IMR-90 (cell line): ENCODE data around the gene JMJD1C. TPM values are rescaled to one million over a fixed set of nuclear protein-coding genes. Genes with fewer than 3 reads are reported as not detected.
A peak's percentile ranks its signal among the peaks of the same experiment; 100 is the strongest.

Source experiments
- ATAC-seq: fragments of 200-7000 bp; cut with Tn5 transposase; 2 replicates; pipeline ENCODE4 v1.9.1; 2020; ENCODE audit warnings: low read depth, mild to moderate bottlenecking, moderate library complexity
- BruUV-seq: library from RNA; stranded (reverse); fragments of 400-500 nt; replicated peaks from 2 replicates; lab custom pipeline; 2021; lab: Mats Ljungman, UMichigan
- CTCF ChIA-PET: fragments of 300-600 bp; formaldehyde crosslinking; extraction: SDS; loops from one replicate; lab custom pipeline; 2021; ENCODE audit warnings: antibody characterized with exemption; lab: Yijun Ruan, JAX
- POLR2A ChIA-PET: fragments of 300-600 bp; sonication (Branson Sonifier 250); formaldehyde crosslinking; loops from one replicate; lab custom pipeline; 2022; ENCODE audit warnings: antibody characterized with exemption; ENCODE audit not compliant: unreplicated experiment; lab: Charles Lee
- DNase-seq: peaks from one replicate; pipeline ENCODE4 v3.0.0; 2013
- H2AFZ ChIP-seq: replicated peaks from 2 replicates; pipeline ENCODE3; 2013; ENCODE audit warnings: low read length, mild to moderate bottlenecking; ENCODE audit not compliant: poor library complexity
- H2AK5ac ChIP-seq: 2 replicates; pipeline ENCODE4 v1.6.1; 2013; ENCODE audit warnings: low read depth, low read length, inconsistent platforms
- H2AK9ac ChIP-seq: replicated peaks from 2 replicates; pipeline ENCODE3; 2013; ENCODE audit warnings: mild to moderate bottlenecking, low read depth, low read length, moderate library complexity; ENCODE audit not compliant: poor library complexity
- H2BK120ac ChIP-seq: 2 replicates; pipeline ENCODE4 v1.6.1; 2013; ENCODE audit warnings: low read depth, low read length, inconsistent platforms
- H2BK15ac ChIP-seq: 3 replicates; pipeline ENCODE4 v1.6.1; 2013; ENCODE audit warnings: low read depth, low read length, inconsistent platforms
- H2BK20ac ChIP-seq: 2 replicates; pipeline ENCODE4 v1.6.1; 2013; ENCODE audit warnings: low read depth, mild to moderate bottlenecking, inconsistent platforms, low read length, moderate library complexity
- H2BK5ac ChIP-seq: 2 replicates; pipeline ENCODE4 v1.6.1; 2013; ENCODE audit warnings: mild to moderate bottlenecking, low read depth, low read length, inconsistent platforms; ENCODE audit not compliant: poor library complexity, severe bottlenecking
- H3K14ac ChIP-seq: replicated peaks from 2 replicates; pipeline ENCODE4 v1.6.1; 2013; ENCODE audit warnings: low read depth, low read length, inconsistent platforms
- H3K18ac ChIP-seq: 2 replicates; pipeline ENCODE4 v1.6.1; 2013; ENCODE audit warnings: low read depth, low read length, control low read depth
- H3K23ac ChIP-seq: 2 replicates; pipeline ENCODE4 v1.6.1; 2013; ENCODE audit warnings: low read depth, low read length, inconsistent platforms
- H3K27ac ChIP-seq: 2 replicates; pipeline ENCODE4 v1.5.1; 2013; ENCODE audit warnings: mild to moderate bottlenecking, control low read depth, low read length; ENCODE audit not compliant: insufficient read depth
- H3K27me3 ChIP-seq: 2 replicates; pipeline ENCODE4 v1.6.1; 2013; ENCODE audit warnings: low read length; ENCODE audit not compliant: control insufficient read depth, insufficient read depth
- H3K36me3 ChIP-seq: 2 replicates; pipeline ENCODE4 v1.6.1; 2013; ENCODE audit warnings: low read length, mixed read lengths; ENCODE audit not compliant: control insufficient read depth, insufficient read depth
- H3K4ac ChIP-seq: 2 replicates; pipeline ENCODE4 v1.6.1; 2013; ENCODE audit warnings: low read depth, low read length, inconsistent platforms
- H3K4me1 ChIP-seq: 2 replicates; pipeline ENCODE4 v1.6.1; 2013; ENCODE audit warnings: low read length, mixed read lengths; ENCODE audit not compliant: control insufficient read depth, insufficient read depth
- H3K4me2 ChIP-seq: 2 replicates; pipeline ENCODE4 v1.6.1; 2013; ENCODE audit warnings: low read depth, mild to moderate bottlenecking, control low read depth, low read length, moderate library complexity
- H3K4me3 ChIP-seq: 2 replicates; pipeline ENCODE4 v1.5.1; 2013; ENCODE audit warnings: low read depth, mild to moderate bottlenecking, control low read depth, low read length, moderate library complexity; ENCODE audit not compliant: insufficient read depth
- H3K56ac ChIP-seq: 2 replicates; pipeline ENCODE4 v1.6.1; 2013; ENCODE audit warnings: low read length, inconsistent platforms; ENCODE audit not compliant: insufficient read depth; ENCODE audit errors: extremely low read depth
- H3K79me1 ChIP-seq, 2 experiments: 2 replicates each; pipeline ENCODE4 v1.6.1; 2013; ENCODE audit warnings: low read length in 2 of 2, inconsistent platforms in 1 of 2, low read depth in 1 of 2
- H3K9ac ChIP-seq: 2 replicates; pipeline ENCODE4 v1.6.1; 2013; ENCODE audit warnings: low read depth, low read length, control low read depth
- H3K9me1 ChIP-seq: 2 replicates; pipeline ENCODE4 v1.6.1; 2013; ENCODE audit warnings: low read length, inconsistent platforms; ENCODE audit not compliant: insufficient read depth
- H3K9me3 ChIP-seq: 2 replicates; pipeline ENCODE4 v1.6.1; 2013; ENCODE audit warnings: low read length; ENCODE audit not compliant: control insufficient read depth, insufficient read depth
- H4K20me1 ChIP-seq: 2 replicates; pipeline ENCODE4 v1.6.1; 2013; ENCODE audit warnings: low read length, inconsistent platforms; ENCODE audit not compliant: insufficient read depth
- H4K5ac ChIP-seq: 2 replicates; pipeline ENCODE4 v1.6.1; 2013; ENCODE audit warnings: mild to moderate bottlenecking, low read depth, low read length, control low read depth
- H4K8ac ChIP-seq, 2 experiments: 2 replicates each; pipeline ENCODE4 v1.6.1; 2013; ENCODE audit warnings: low read depth in 2 of 2, low read length in 2 of 2, control low read depth in 1 of 2, inconsistent platforms in 1 of 2
- H4K91ac ChIP-seq: 2 replicates; pipeline ENCODE4 v1.6.1; 2013; ENCODE audit warnings: low read depth, low read length, inconsistent platforms; ENCODE audit not compliant: insufficient read depth
- BHLHE40 ChIP-seq: fragments of 150-350 bp; IDR thresholded peaks from 2 replicates; pipeline ENCODE4 v1.6.1; 2016; ENCODE audit warnings: mild to moderate bottlenecking, low read depth, low read length
- MAFK ChIP-seq: IDR thresholded peaks from 2 replicates; pipeline ENCODE4 v1.6.1; 2012; ENCODE audit warnings: low read depth, low read length, improper control_type of control experiment
- MAZ ChIP-seq: IDR thresholded peaks from 2 replicates; pipeline ENCODE4 v1.6.1; 2012; ENCODE audit warnings: low read depth, mild to moderate bottlenecking, low read length, improper control_type of control experiment, moderate library complexity, borderline replicate concordance
- MXI1 ChIP-seq: IDR thresholded peaks from 2 replicates; pipeline ENCODE4 v1.6.1; 2012; ENCODE audit warnings: low read depth, mild to moderate bottlenecking, low read length, moderate library complexity, borderline replicate concordance
- NFE2L2 ChIP-seq: fragments of 150-350 bp; IDR thresholded peaks from 2 replicates; pipeline ENCODE4 v1.6.1; 2016; ENCODE audit warnings: low read depth, mild to moderate bottlenecking, low read length
- POLR2A ChIP-seq: IDR thresholded peaks from 2 replicates; pipeline ENCODE4 v1.6.1; 2012; ENCODE audit warnings: mild to moderate bottlenecking, low read depth, low read length
- RAD21 ChIP-seq: IDR thresholded peaks from 2 replicates; pipeline ENCODE4 v1.6.1; 2012; ENCODE audit warnings: low read length, improper control_type of control experiment
- RCOR1 ChIP-seq: IDR thresholded peaks from 2 replicates; pipeline ENCODE4 v1.6.1; 2012; ENCODE audit warnings: mild to moderate bottlenecking, low read length, improper control_type of control experiment; ENCODE audit not compliant: insufficient replicate concordance
- RFX5 ChIP-seq: IDR thresholded peaks from 2 replicates; pipeline ENCODE4 v1.8.0; 2012; ENCODE audit warnings: low read depth, mild to moderate bottlenecking, low read length, moderate library complexity
- WGBS, 2 experiments: methylation state at CpG; one replicate each; pipeline versions ENCODE4 v1.1.5 to v1.1.7; 2013; ENCODE audit warnings: missing lambda C conversion rate in 2 of 2; ENCODE audit not compliant: insufficient read length in 1 of 2; ENCODE audit errors: extremely low coverage in 2 of 2; 5-methylcytosine and 5-hydroxymethylcytosine counted together
- dilution Hi-C: fragments of 300-500 bp; cut with HindIII; formaldehyde crosslinking; loops from one replicate; pipeline ENCODE4 v1.14.3; 2018; ENCODE audit warnings: low sequenced_read_pairs; ENCODE audit not compliant: unreplicated experiment
- in situ Hi-C: fragments of 300-500 bp; cut with MboI; formaldehyde crosslinking; loops from 3 replicates; pipeline ENCODE4 v1.14.3; 2019; ENCODE audit warnings: low sequenced_read_pairs, inconsistent platforms, mixed read lengths
- intact Hi-C: fragments of 100-400 bp; cut with micrococcal nuclease; formaldehyde crosslinking; loops from 2 replicates; pipeline ENCODE4 v1.10.0; 2022
- polyA plus RNA-seq, 3 experiments: library from polyadenylated mRNA; depleted of rRNA; stranded (reverse); fragments of >200 nt; gene quantifications; 2 replicates each; pipeline ENCODE4 v1.2.3, GENCODE V29; 2012; ENCODE audit warnings: low replicate concordance in 1 of 3
- total RNA-seq: library from RNA; depleted of rRNA; stranded (reverse); fragments of >200 nt; gene quantifications from 2 replicates; pipeline ENCODE4 v1.2.3, GENCODE V29; 2012
- TF ChIP-seq, protein P1 (sequence below): fragments of 150-350 bp; IDR thresholded peaks from 2 replicates; pipeline ENCODE4 v1.6.1; 2016; ENCODE audit warnings: low read depth, mild to moderate bottlenecking, low read length, moderate library complexity, borderline replicate concordance

JMJD1C gene
- total and polyA plus RNA-seq, 2 of the 4 experiments (the other 2 are of a cell fraction): 15.6 to 96.8 TPM

GRCh38 chr10:63169624-63170023 is 296.2 kb downstream of the JMJD1C start:
- H3K79me1 ChIP-seq: peaks cover 3 to 21% of the 10 kb centered on the region in 2 experiments
- BruUV-seq: no TSS peak
- no peak for TF ChIP-seq RCOR1
- no peak for TF ChIP-seq MAFK
- TF ChIP-seq MAZ: no peak
- TF ChIP-seq, protein P1, sequence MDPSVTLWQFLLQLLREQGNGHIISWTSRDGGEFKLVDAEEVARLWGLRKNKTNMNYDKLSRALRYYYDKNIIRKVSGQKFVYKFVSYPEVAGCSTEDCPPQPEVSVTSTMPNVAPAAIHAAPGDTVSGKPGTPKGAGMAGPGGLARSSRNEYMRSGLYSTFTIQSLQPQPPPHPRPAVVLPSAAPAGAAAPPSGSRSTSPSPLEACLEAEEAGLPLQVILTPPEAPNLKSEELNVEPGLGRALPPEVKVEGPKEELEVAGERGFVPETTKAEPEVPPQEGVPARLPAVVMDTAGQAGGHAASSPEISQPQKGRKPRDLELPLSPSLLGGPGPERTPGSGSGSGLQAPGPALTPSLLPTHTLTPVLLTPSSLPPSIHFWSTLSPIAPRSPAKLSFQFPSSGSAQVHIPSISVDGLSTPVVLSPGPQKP: no peak
- no peak for TF ChIP-seq RFX5
- no peak for TF ChIP-seq POLR2A
- no peak for TF ChIP-seq RAD21
- TF ChIP-seq NFE2L2: no peak
- TF ChIP-seq MXI1: no peak
- no peak for TF ChIP-seq BHLHE40
- H4K8ac ChIP-seq: no peak overlapping the region
- no peaks in the 10 kb centered on the region for H3K9me1 ChIP-seq
- H3K9ac ChIP-seq: no peak overlapping the region
- no peak overlapping the region for H2AK5ac ChIP-seq
- H3K27ac ChIP-seq: no peak overlapping the region
- no peak overlapping the region for H3K4ac ChIP-seq
- dilution Hi-C loops (loop anchor here (25.0 kb wide), 2 partner anchors 543 to 557 kb away; no protein-coding TSS in a partner anchor), in situ Hi-C loops (loop anchor here (5.0 kb wide), 1 partner anchor 553 kb away; no protein-coding TSS in a partner anchor), intact Hi-C loops (no loop called here)
- H3K18ac ChIP-seq: no peak overlapping the region
- H2AFZ ChIP-seq: no peak overlapping the region
- H3K4me3 ChIP-seq: no peak overlapping the region
- H4K91ac ChIP-seq: no peak overlapping the region
- H3K36me3 ChIP-seq: peaks cover 9% of the 10 kb centered on the region
- no peaks in the 10 kb centered on the region for H3K27me3 ChIP-seq
- no peaks in the 10 kb centered on the region for H3K9me3 ChIP-seq
- ChIA-PET CTCF (interaction anchor here (1.0 kb wide), 1 partner anchor 575 kb away, joined by 3 read pairs; no protein-coding TSS in a partner anchor), POLR2A (no interaction called here)
- ATAC-seq (peak; percentile 55), DNase-seq (no peak)
- H2BK120ac ChIP-seq: no peak overlapping the region
- H3K56ac ChIP-seq: no peak overlapping the region
- 0 out of 2 replicates have a peak, but pooled peaks cover 2% of the 10 kb centered on the region for H3K4me1 ChIP-seq
- no peak overlapping the region for H2BK20ac ChIP-seq
- no CpG with 5 or more reads among the region's 2 CpGs for WGBS, 2 experiments
- H2BK15ac ChIP-seq: no peak overlapping the region
- H3K4me2 ChIP-seq: no peak overlapping the region
- H2AK9ac ChIP-seq: no peak overlapping the region
- no peak overlapping the region for H3K23ac ChIP-seq
- H2BK5ac ChIP-seq: no peak overlapping the region
- no peak overlapping the region for H3K14ac ChIP-seq
- no peaks in the 10 kb centered on the region for H4K20me1 ChIP-seq
- no peak overlapping the region for H4K5ac ChIP-seq
